ENCODE data around the gene SOX6. TPM values are rescaled to one million over a fixed set of nuclear protein-coding genes. Genes with fewer than 3 reads are reported as not detected.

Gene SOX6
- total RNA-seq, 1 donor from 2014 or later = 7.6 TPM

DNA sequence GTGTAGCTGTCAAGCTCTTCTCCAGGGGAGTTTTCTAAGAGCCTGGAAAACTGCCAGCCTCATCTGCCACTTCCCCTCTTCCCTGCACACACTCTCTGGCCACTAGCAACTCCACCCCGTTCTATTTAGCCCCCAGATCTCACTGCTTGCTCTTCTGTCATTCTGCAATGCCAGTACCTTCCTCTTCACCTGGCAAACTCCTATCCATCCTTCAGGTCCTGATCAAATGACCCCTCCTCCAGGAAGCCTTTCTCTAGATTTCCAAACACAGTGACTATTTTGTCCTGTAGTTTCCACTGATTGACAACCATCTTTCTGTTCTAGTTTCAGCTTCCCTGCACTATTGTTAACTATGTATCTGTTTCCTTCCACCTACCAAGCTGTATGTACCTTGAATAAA is 437.7 kb downstream of the SOX6 start:
- TF ChIP-seq EZH2phosphoT487 (IDR thresholded peaks at IDR 0.05) = no peak
- no peak for TF ChIP-seq EZH2 (IDR thresholded peaks at IDR 0.05)
- TF ChIP-seq, protein P1, sequence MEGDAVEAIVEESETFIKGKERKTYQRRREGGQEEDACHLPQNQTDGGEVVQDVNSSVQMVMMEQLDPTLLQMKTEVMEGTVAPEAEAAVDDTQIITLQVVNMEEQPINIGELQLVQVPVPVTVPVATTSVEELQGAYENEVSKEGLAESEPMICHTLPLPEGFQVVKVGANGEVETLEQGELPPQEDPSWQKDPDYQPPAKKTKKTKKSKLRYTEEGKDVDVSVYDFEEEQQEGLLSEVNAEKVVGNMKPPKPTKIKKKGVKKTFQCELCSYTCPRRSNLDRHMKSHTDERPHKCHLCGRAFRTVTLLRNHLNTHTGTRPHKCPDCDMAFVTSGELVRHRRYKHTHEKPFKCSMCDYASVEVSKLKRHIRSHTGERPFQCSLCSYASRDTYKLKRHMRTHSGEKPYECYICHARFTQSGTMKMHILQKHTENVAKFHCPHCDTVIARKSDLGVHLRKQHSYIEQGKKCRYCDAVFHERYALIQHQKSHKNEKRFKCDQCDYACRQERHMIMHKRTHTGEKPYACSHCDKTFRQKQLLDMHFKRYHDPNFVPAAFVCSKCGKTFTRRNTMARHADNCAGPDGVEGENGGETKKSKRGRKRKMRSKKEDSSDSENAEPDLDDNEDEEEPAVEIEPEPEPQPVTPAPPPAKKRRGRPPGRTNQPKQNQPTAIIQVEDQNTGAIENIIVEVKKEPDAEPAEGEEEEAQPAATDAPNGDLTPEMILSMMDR (IDR thresholded peaks at IDR 0.05) = no peak
- Histone ChIP-seq H3K4me1 (peaks cover 13% of the 10 kb centered on the region), H2AFZ (replicated peaks) (no peak overlapping the region), H3K27me3 (no peaks in the 10 kb centered on the region), H3K9me3 (ENCODE audit: low read depth) (no peaks in the 10 kb centered on the region), H3K4me2 (no peak overlapping the region), H3K9ac (no peak overlapping the region), H3K79me2 (ENCODE audit: low read depth) (no peaks in the 10 kb centered on the region), H3F3A (ENCODE audit: low read depth) (no peaks in the 10 kb centered on the region), H4K20me1 (ENCODE audit: low read depth) (no peaks in the 10 kb centered on the region), H3K36me3 (no peaks in the 10 kb centered on the region), H3K4me3 (no peak overlapping the region), H3K27ac (no peak overlapping the region)
- H3K36me3 Mint-ChIP-seq = no peaks in the 10 kb centered on the region
- DNase-seq (ENCODE audit: low spot score) = no peak
- peaks cover 12% of the 10 kb centered on the region for H3K27me3 Mint-ChIP-seq (ENCODE audit: insufficient read depth, low read depth)
- H3K4me1 Mint-ChIP-seq = peaks cover 35% of the 10 kb centered on the region
- no peak overlapping the region for H3K4me3 Mint-ChIP-seq
- H3K9me3 Mint-ChIP-seq = peaks cover 14% of the 10 kb centered on the region
- H3K27ac Mint-ChIP-seq = no peak overlapping the region

DNA sequence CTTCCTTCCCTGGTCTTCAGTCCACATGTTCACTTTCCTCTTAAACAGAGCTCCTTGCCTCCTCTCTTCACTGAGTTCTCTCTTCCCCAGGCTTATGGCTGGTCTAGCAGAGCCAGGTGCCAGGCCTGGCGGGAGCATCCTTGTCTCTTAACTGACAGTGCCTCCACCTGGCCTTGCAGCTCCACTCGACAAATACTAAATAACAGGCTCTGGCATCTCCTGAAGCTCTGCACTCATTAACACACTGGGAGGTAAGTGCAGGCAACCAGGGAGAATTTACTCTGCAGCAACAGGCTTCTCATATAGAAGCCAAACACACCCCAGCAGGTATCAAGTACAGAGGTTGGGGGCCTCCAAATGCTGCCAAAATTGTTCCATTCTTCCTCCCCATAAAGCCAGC is 438.1 kb downstream of the SOX6 start:
- Histone ChIP-seq H3K4me3 (no peak overlapping the region), H3K4me2 (no peak overlapping the region), H3K79me2 (ENCODE audit: low read depth) (no peaks in the 10 kb centered on the region), H3K27me3 (no peaks in the 10 kb centered on the region), H2AFZ (replicated peaks) (peak overlapping the region; percentile 1), H3K36me3 (no peaks in the 10 kb centered on the region), H4K20me1 (ENCODE audit: low read depth) (no peaks in the 10 kb centered on the region), H3K4me1 (peaks cover 13% of the 10 kb centered on the region), H3K9ac (no peak overlapping the region), H3K9me3 (ENCODE audit: low read depth) (no peaks in the 10 kb centered on the region), H3F3A (ENCODE audit: low read depth) (no peaks in the 10 kb centered on the region), H3K27ac (no peak overlapping the region)
- Mint-ChIP-seq H3K4me1 (peaks cover 36% of the 10 kb centered on the region), H3K9me3 (peaks cover 14% of the 10 kb centered on the region), H3K27me3 (ENCODE audit: insufficient read depth, low read depth) (peaks cover 13% of the 10 kb centered on the region), H3K4me3 (no peak overlapping the region), H3K27ac (peak overlapping the region; percentile 30), H3K36me3 (no peaks in the 10 kb centered on the region)
- peak; percentile 20 for DNase-seq (ENCODE audit: low spot score)
- TF ChIP-seq EZH2 (IDR thresholded peaks at IDR 0.05) (no peak), EZH2phosphoT487 (IDR thresholded peaks at IDR 0.05) (no peak)
- TF ChIP-seq, protein P1 (IDR thresholded peaks at IDR 0.05) = no peak
